ENCODE measurements around the gene GPBAR1. TPM values are rescaled to one million over a fixed set of nuclear protein-coding genes. Genes with fewer than 3 reads are reported as not detected.
A peak's percentile ranks its signal among the peaks of the same experiment; 100 is the strongest.

GPBAR1 gene
- total and polyA plus RNA-seq, 9 of the 15 experiments (the other 6 are each of a cell fraction or from before 2014, with no cell fraction given), result not detected

GRCh38 chr2:218301176-218301819, 40.5 kb downstream of the GPBAR1 start (continued):
- no peak for TF ChIP-seq SMAD4 (CRISPR knock-in tag; conservative IDR thresholded peaks at IDR 0.05)
- 0 out of 4 replicates have a peak, but pooled peaks of 1 of the 2 experiments have one; percentile 47 for TF ChIP-seq RCOR1 (IDR thresholded peaks at IDR 0.05; ENCODE audit: borderline replicate concordance in 1 of 2, low read depth in 2 of 2, low read length in 2 of 2)
- TF ChIP-seq GATA2 (CRISPR knock-in tag; IDR thresholded peaks at IDR 0.05), result no peak
- TF ChIP-seq ILF3 (IDR thresholded peaks at IDR 0.05; ENCODE audit: borderline replicate concordance), result no peak
- TF ChIP-seq GTF2A2 (tag; IDR thresholded peaks at IDR 0.05), result no peak
- TF ChIP-seq MEIS2 (IDR thresholded peaks at IDR 0.05; ENCODE audit: partially characterized antibody), result peak; percentile 55
- no peak for TF ChIP-seq ZNF780A (CRISPR knock-in tag; IDR thresholded peaks at IDR 0.05)
- no peak for TF ChIP-seq ZNF277 (CRISPR knock-in tag; IDR thresholded peaks at IDR 0.05; ENCODE audit: borderline replicate concordance)
- TF ChIP-seq FUS (optimal IDR thresholded peaks at IDR 0.05; ENCODE audit: low read depth, low read length), result no peak
- TF ChIP-seq MCM2 (IDR thresholded peaks at IDR 0.05; ENCODE audit: low read depth), result no peak
- peak; percentile 87 for TF ChIP-seq ADNP (tag; IDR thresholded peaks at IDR 0.05)
- TF ChIP-seq MNT (conservative IDR thresholded peaks at IDR 0.05), result no peak
- no peak for TF ChIP-seq LEF1 (IDR thresholded peaks at IDR 0.05)
- no peak for TF ChIP-seq IRF2 (CRISPR knock-in tag; IDR thresholded peaks at IDR 0.05)
- TF ChIP-seq ETS1 (conservative IDR thresholded peaks at IDR 0.05; ENCODE audit: control insufficient read depth, low read depth, low read length), result no peak
- no peak for TF ChIP-seq PTTG1 (tag; IDR thresholded peaks at IDR 0.05; ENCODE audit: low read depth)
- TF ChIP-seq CC2D1A (IDR thresholded peaks at IDR 0.05), result peak; percentile 77
- no peak for TF ChIP-seq ARID1B (IDR thresholded peaks at IDR 0.05)
- peak; percentile 27; the same call in 1 of the 2 replicates for TF ChIP-seq HMBOX1 (IDR thresholded peaks at IDR 0.05)
- 0 out of 4 replicates have a peak, but pooled peaks of 1 of the 2 experiments have one; percentile 14 for TF ChIP-seq MAZ (CRISPR knock-in tag; conservative IDR thresholded peaks at IDR 0.05 in 1 of 2, IDR thresholded peaks at IDR 0.05 in 1 of 2)
- no peak for TF ChIP-seq TSC22D4 (tag; IDR thresholded peaks at IDR 0.05)
- TF ChIP-seq RAD21 (CRISPR knock-in tag; conservative IDR thresholded peaks at IDR 0.05 in 1 of 2, IDR thresholded peaks at IDR 0.05 in 1 of 2), result peak; percentile 93 to 94
- TF ChIP-seq PHB (CRISPR knock-in tag; IDR thresholded peaks at IDR 0.05), result no peak
- peak; percentile 76; the same call in 1 of the 2 replicates for TF ChIP-seq RB1 (IDR thresholded peaks at IDR 0.05; ENCODE audit: low read depth)
- no peak; the same call in 1 of the 2 replicates for TF ChIP-seq ETV1 (tag; conservative IDR thresholded peaks at IDR 0.05; ENCODE audit: low read depth)

All from K562 (cell line).